ENCODE data around the gene BTN1A1.
A peak's percentile ranks its signal among the peaks of the same experiment; 100 is the strongest.
"Not testable (repeated sequence)": the region's sequence is repeated elsewhere in the genome, so short reads cannot be mapped to it uniquely, and the experiment has no call there.

BTN1A1 gene

GRCh38 chr6:26520237-26520849 is 20.2 kb downstream of the BTN1A1 start:
- Histone ChIP-seq H3K27ac (ENCODE audit: low read length) (peak overlapping the region; percentile 7), H3K36me3 (ENCODE audit: control insufficient read depth, low read depth, low read length) (no peaks in the 10 kb centered on the region), H3K4me3 (ENCODE audit: low read length) (peak overlapping the region; percentile 51), H3K9me3 (ENCODE audit: control insufficient read depth, low read depth, low read length) (no peaks in the 10 kb centered on the region), H3K27me3 (ENCODE audit: control insufficient read depth, insufficient read depth, low read length) (no peaks in the 10 kb centered on the region), H3K4me1 (ENCODE audit: control insufficient read depth, low read depth, low read length) (peaks cover 4% of the 10 kb centered on the region), H3K9ac (ENCODE audit: low read length) (peak overlapping the region; percentile 64)

DNA sequence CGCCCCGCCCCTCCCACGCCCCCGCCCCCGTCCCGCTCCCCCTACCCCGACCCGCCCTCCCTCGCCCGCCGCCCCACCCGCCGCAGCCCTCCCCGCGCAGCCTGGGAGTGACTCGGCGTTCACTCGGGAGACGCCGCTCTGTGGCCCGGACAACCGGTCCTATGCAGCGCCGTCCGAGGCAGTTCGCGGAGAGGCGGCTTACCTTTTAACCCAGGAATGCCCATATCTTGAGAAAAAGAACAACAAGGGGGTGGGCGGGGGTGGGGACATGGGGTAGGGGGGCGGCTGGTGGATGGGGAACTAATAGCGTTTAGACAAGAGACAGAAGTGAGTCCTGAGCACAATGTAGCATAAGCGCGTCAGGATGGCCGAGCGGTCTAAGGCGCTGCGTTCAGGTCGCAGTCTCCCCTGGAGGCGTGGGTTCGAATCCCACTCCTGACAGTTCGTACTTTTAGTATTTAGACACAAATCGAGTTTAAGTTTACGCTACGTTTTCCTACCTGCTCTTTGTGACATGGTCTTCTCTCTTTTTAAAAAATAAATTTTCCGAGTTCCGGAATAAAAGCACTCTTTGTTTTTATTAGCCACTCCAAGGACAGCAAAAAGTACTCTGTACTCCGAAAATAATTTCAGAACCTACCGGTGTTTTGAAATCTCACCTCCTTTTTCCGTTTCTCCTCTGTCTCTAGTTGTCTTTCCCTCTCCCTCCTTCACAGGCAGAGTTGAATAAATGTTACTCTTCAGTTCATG is 20.9 kb downstream of the BTN1A1 start:
- no peaks in the 10 kb centered on the region for H3K9me3 ChIP-seq (ENCODE audit: control insufficient read depth, low read depth, low read length)
- peak overlapping the region; percentile 93 for H3K9ac ChIP-seq (ENCODE audit: low read length)
- H3K4me1 ChIP-seq (ENCODE audit: control insufficient read depth, low read depth, low read length), result peaks cover 4% of the 10 kb centered on the region
- no peaks in the 10 kb centered on the region for H3K27me3 ChIP-seq (ENCODE audit: control insufficient read depth, insufficient read depth, low read length)
- H3K27ac ChIP-seq (ENCODE audit: low read length), result peak overlapping the region; percentile 82
- no peaks in the 10 kb centered on the region for H3K36me3 ChIP-seq (ENCODE audit: control insufficient read depth, low read depth, low read length)
- peak overlapping the region; percentile 98 for H3K4me3 ChIP-seq (ENCODE audit: low read length)

GRCh38 chr6:26521600-26522391 is 21.7 kb downstream of the BTN1A1 start:
- Histone ChIP-seq H3K27ac (ENCODE audit: low read length) (peak overlapping the region; percentile 82), H3K36me3 (ENCODE audit: control insufficient read depth, low read depth, low read length) (no peaks in the 10 kb centered on the region), H3K9ac (ENCODE audit: low read length) (peak overlapping the region; percentile 93), H3K9me3 (ENCODE audit: control insufficient read depth, low read depth, low read length) (no peaks in the 10 kb centered on the region), H3K27me3 (ENCODE audit: control insufficient read depth, insufficient read depth, low read length) (no peaks in the 10 kb centered on the region), H3K4me3 (ENCODE audit: low read length) (peak overlapping the region; percentile 98), H3K4me1 (ENCODE audit: control insufficient read depth, low read depth, low read length) (peaks cover 4% of the 10 kb centered on the region)

GRCh38 chr6:26522486-26523228 is 22.6 kb downstream of the BTN1A1 start:
- H3K36me3 ChIP-seq (ENCODE audit: control insufficient read depth, low read depth, low read length); H3K9me3 ChIP-seq (ENCODE audit: control insufficient read depth, low read depth, low read length); H3K27ac ChIP-seq (ENCODE audit: low read length); H3K4me1 ChIP-seq (ENCODE audit: control insufficient read depth, low read depth, low read length); H3K27me3 ChIP-seq (ENCODE audit: control insufficient read depth, insufficient read depth, low read length): not testable (repeated sequence)
- Histone ChIP-seq H3K9ac (ENCODE audit: low read length) (peak overlapping the region; percentile 93), H3K4me3 (ENCODE audit: low read length) (peak overlapping the region; percentile 98)

DNA sequence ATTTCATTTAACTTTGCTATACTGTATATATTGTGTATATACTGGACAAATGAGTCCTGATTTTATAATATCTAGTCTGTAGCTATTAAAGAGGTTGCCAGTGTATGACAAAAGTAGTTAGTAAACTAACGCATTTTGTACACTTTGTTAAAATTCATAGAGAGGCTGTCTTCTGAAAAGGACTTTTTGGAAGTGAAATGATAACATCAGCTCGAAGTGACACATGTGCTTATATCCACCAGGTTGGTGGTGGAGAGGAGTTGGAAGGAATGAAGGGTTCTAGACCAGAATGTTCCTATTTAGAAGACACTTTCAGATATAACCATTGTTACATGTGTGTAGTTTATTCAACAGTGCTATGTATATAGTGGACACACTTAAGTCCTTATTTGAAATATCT is 24.2 kb downstream of the BTN1A1 start:
- not testable (repeated sequence) for H3K4me3 ChIP-seq (ENCODE audit: low read length); H3K36me3 ChIP-seq (ENCODE audit: control insufficient read depth, low read depth, low read length); H3K9ac ChIP-seq (ENCODE audit: low read length); H3K9me3 ChIP-seq (ENCODE audit: control insufficient read depth, low read depth, low read length); H3K27me3 ChIP-seq (ENCODE audit: control insufficient read depth, insufficient read depth, low read length); H3K27ac ChIP-seq (ENCODE audit: low read length)
- peaks cover 12% of the 10 kb centered on the region for H3K4me1 ChIP-seq (ENCODE audit: control insufficient read depth, low read depth, low read length)

DNA sequence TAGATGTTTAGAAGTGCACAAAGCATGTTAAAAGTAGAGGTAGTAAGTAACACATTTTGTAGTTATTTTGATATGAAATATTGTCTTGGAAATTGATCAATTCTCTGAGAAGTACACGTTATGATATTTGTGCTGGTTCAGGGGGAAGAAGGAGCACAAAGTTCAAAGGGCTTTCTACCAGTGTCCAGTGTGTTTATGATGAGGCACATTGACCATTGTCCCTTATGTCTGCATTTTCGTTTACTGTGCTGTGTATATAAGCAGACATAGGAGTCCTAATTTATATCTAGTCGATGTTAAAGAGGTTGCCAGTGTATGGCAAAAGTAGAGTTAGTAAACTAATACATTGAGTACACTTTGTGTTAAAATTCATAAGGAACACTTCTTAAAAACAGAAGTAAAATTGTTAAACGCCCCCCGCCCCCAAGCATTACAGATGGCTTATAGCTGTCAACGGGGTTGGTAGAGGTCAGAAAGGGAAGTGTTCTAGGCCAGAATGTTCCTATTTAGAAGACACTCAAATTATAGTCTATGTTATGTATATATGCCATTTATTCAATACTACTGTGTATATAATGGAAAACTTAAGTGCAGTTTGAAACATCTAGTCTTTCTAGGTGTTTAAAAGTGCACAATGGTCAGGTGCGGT is 24.7 kb downstream of the BTN1A1 start:
- H3K36me3 ChIP-seq (ENCODE audit: control insufficient read depth, low read depth, low read length), result no peaks in the 10 kb centered on the region
- no peaks in the 10 kb centered on the region for H3K27me3 ChIP-seq (ENCODE audit: control insufficient read depth, insufficient read depth, low read length)
- H3K4me1 ChIP-seq (ENCODE audit: control insufficient read depth, low read depth, low read length), result peaks cover 12% of the 10 kb centered on the region
- H3K9ac ChIP-seq (ENCODE audit: low read length), result no peak overlapping the region
- H3K27ac ChIP-seq (ENCODE audit: low read length), result no peak overlapping the region
- no peak overlapping the region for H3K4me3 ChIP-seq (ENCODE audit: low read length)
- no peaks in the 10 kb centered on the region for H3K9me3 ChIP-seq (ENCODE audit: control insufficient read depth, low read depth, low read length)

GRCh38 chr6:26525838-26526237 is 25.7 kb downstream of the BTN1A1 start:
- H3K27ac ChIP-seq (ENCODE audit: low read length), result no peak overlapping the region
- H3K36me3 ChIP-seq (ENCODE audit: control insufficient read depth, low read depth, low read length), result no peaks in the 10 kb centered on the region
- H3K4me3 ChIP-seq (ENCODE audit: low read length), result no peak overlapping the region
- H3K9ac ChIP-seq (ENCODE audit: low read length), result no peak overlapping the region
- H3K4me1 ChIP-seq (ENCODE audit: control insufficient read depth, low read depth, low read length), result peaks cover 8% of the 10 kb centered on the region
- H3K27me3 ChIP-seq (ENCODE audit: control insufficient read depth, insufficient read depth, low read length), result no peaks in the 10 kb centered on the region
- no peaks in the 10 kb centered on the region for H3K9me3 ChIP-seq (ENCODE audit: control insufficient read depth, low read depth, low read length)

DNA sequence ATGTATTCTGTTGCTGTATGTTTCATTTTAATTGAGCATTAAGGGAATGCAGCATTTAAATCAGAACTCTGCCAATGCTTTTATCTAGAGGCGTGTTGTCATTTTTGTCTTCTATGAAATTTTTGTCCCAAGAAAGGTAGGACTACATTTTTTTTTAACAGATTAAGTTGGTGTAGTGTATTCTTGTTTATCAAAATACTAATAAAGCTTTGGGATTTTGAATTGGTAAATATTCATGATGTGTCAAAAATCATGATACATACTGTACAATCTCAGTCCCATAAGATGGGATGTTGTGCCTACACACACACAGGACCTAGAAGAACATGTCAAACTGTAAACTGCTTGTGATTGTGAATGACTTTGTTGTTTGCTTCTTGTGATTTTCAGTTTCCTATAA is 26.8 kb downstream of the BTN1A1 start:
- H3K27me3 ChIP-seq (ENCODE audit: control insufficient read depth, insufficient read depth, low read length), result no peaks in the 10 kb centered on the region
- H3K27ac ChIP-seq (ENCODE audit: low read length), result no peak overlapping the region
- no peaks in the 10 kb centered on the region for H3K9me3 ChIP-seq (ENCODE audit: control insufficient read depth, low read depth, low read length)
- H3K4me1 ChIP-seq (ENCODE audit: control insufficient read depth, low read depth, low read length), result peaks cover 8% of the 10 kb centered on the region
- no peak overlapping the region for H3K4me3 ChIP-seq (ENCODE audit: low read length)
- no peak overlapping the region for H3K9ac ChIP-seq (ENCODE audit: low read length)
- no peaks in the 10 kb centered on the region for H3K36me3 ChIP-seq (ENCODE audit: control insufficient read depth, low read depth, low read length)

DNA sequence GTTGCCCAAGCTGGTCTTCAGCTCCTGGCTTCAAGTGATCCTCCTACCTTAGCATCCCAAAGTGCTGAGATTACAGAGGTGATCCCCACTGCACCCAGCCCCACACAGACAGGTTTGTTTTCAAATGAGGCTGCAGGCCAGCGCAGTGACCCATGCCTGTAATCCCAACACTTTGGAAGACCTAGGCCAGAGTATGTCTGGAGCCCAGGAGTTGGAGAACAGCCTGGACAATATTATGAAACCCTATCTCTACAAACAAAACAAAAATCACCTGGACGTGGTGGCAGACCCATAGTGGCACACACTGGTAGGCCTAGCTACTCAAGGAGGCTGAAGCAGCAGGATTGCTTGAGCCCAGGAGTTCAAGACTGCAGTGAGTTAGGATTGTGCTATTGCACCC is 30.1 kb downstream of the BTN1A1 start:
- no peak overlapping the region for H3K9ac ChIP-seq (ENCODE audit: low read length)
- H3K4me1 ChIP-seq (ENCODE audit: control insufficient read depth, low read depth, low read length), result peaks cover 12% of the 10 kb centered on the region
- H3K27ac ChIP-seq (ENCODE audit: low read length), result no peak overlapping the region
- no peaks in the 10 kb centered on the region for H3K27me3 ChIP-seq (ENCODE audit: control insufficient read depth, insufficient read depth, low read length)
- no peaks in the 10 kb centered on the region for H3K36me3 ChIP-seq (ENCODE audit: control insufficient read depth, low read depth, low read length)
- no peak overlapping the region for H3K4me3 ChIP-seq (ENCODE audit: low read length)
- H3K9me3 ChIP-seq (ENCODE audit: control insufficient read depth, low read depth, low read length), result no peaks in the 10 kb centered on the region

- Histone ChIP-seq H3K9me3 (ENCODE audit: control insufficient read depth, low read depth, low read length) (no peaks in the 10 kb centered on the region), H3K27me3 (ENCODE audit: control insufficient read depth, insufficient read depth, low read length) (no peaks in the 10 kb centered on the region), H3K9ac (ENCODE audit: low read length) (no peak overlapping the region), H3K27ac (ENCODE audit: low read length) (no peak overlapping the region), H3K4me1 (ENCODE audit: control insufficient read depth, low read depth, low read length) (peaks cover 17% of the 10 kb centered on the region), H3K4me3 (ENCODE audit: low read length) (no peak overlapping the region), H3K36me3 (ENCODE audit: control insufficient read depth, low read depth, low read length) (no peaks in the 10 kb centered on the region)
These were observed 31.8 kb downstream of the BTN1A1 start for GRCh38 chr6:26531897-26532296.
